GM21529 (cell line): ENCODE measurements around the gene CEACAM18.
"Not testable (repeated sequence)": the region's sequence is repeated elsewhere in the genome, so short reads cannot be mapped to it uniquely, and the experiment has no call there.

Experiments used
- ATAC-seq: cut with Tn5 transposase; IDR thresholded peaks from one replicate; pipeline ENCODE4 v1.9.1; 2021; ENCODE audit not compliant: unreplicated experiment

CEACAM18 gene

DNA sequence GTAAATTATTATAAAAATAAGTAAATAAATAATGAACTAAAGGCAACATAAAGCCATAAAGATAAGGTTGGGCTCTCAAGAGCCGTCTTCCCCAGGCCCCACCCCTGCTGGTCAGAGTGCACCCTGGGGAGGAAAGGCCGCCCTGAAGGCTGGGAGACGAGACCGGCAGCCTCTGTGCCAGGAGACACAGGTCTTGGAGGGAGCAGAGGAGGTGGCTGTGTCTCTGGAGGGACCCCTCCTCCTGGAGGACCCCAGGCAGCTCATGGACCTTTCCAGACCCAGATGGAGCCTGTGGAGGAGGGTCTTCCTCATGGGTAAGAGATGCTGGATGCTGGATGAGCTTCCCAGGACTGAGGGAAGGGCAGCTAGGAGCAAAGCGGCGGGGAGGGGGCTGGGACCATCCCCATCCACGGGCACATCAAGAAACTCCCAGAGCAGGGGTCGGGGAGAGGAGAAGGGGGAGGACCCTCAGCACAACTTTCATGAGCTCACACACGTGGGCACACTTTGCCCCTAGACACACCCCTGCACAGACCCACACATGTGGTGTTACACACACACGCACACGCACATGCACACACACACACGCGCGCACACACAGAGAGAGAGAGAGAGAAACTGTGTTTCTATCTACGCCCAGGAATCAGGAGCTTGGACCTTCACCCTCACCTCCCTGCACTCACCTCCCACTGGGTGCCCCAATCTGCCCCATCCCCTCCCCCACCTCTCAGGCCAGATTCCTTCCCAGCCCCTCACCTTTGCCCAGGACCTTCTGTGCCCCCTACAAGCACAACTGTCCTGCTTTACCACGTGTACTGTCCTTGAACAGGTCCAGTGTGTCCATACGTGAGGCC, at the start of gene CEACAM18:
Gene CEACAM18 (plus strand): TSS at position 159 of the 854 bp plus-strand sequence.
- no peak for ATAC-seq

- no peak for ATAC-seq
These were observed 48.1 kb upstream of the CEACAM18 start for GRCh38 chr19:51430221-51430620.

- no peak for ATAC-seq
These were observed 47.2 kb upstream of the CEACAM18 start for GRCh38 chr19:51431124-51431523.

DNA sequence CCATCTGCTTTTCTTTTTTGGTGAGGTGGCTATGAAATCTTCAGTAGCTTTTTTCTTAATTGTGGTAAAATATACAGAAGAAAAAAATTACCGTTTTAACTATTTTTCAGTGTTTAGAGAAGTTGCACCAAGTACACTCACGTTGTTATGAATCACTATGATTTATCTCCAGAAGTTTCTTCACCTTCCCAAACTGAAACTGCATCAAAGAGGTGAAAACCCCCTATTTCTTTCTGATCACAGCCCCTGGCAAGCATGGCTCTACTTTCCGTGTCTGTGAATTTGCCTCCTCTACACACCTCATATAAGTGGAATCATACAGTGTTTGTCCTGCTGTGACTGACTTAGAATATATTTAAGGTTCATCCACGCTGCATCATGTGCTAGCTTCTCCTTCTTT, 45.3 kb upstream of the CEACAM18 start:
- ATAC-seq = no peak

- no peak for ATAC-seq
These were observed 43.9 kb upstream of the CEACAM18 start for GRCh38 chr19:51434456-51434855.

DNA sequence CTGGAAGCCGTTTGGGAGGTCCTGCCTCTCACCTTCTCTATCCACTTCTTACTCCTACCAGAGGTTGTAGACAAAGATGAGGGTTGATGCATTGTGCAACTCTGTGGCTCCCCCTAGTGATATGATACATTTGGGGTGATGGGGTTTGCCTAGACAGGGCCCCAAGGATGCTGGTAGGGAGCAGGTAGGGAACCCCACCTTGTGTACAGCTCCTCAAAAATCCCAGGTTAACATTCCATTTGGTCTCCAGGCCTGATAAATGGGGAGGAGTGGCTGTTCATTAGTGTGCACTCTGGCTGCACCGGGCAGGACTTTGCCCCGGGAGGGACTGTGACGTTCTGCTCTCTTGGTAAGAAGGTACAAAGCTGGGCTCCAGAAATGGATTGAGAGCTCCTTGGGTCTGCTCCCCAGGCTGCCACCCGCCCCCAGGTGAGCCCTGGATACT, 39.3 kb upstream of the CEACAM18 start:
- no peak for ATAC-seq

DNA sequence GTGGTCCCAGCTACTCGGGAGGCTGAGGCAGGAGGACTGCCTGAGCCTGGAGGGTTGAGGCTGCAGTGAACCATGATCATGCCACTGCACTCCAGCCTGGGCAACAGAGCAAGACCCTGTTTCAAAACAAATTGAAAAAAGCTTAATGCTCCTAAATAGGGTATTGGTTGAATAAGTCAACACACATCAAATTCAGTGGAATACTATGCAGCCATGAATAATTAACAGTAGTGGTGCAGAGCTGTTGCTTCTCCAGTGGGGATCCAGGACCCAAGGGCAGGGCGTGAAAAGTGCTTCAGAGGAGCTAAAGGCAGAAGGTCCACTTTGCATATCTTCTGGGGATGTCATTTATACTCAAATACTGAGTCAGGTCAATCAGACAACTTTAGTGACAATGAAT, 38.3 kb upstream of the CEACAM18 start:
- no peak for ATAC-seq

DNA sequence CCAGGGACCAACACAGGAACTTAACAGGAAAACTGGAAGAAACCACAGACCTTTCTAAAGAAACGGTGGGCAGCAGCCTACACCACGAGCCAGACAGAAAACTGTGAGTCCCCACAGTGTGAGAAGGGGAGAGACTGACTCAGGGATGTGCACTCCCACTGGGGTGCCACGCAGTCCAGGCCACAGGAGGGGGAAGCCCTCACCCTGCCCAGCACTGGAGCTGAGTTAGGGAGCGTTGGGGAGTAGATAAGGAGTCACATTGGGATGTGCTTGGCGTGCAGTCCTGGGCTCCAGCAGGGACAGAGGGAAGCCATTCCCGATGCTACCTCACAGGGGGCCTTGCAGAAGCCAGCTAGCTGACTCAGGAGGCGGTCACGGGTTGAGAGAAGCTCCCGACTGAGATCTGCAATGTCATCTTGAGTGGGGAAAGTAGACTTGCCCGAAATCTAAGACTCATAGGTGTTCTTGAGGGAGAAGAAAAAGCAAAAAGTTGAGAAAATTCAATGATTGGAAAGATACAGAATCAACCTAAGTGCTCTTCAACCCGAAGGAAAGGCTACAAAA, 37.4 kb upstream of the CEACAM18 start:
- ATAC-seq = no peak

- ATAC-seq = peak; percentile 91
These were observed 36.6 kb upstream of the CEACAM18 start for GRCh38 chr19:51441410-51442390.

GRCh38 chr19:51447510-51447909, 30.8 kb upstream of the CEACAM18 start:
- ATAC-seq = not testable (repeated sequence)

GRCh38 chr19:51448011-51448410, 30.3 kb upstream of the CEACAM18 start:
- ATAC-seq = no peak

DNA sequence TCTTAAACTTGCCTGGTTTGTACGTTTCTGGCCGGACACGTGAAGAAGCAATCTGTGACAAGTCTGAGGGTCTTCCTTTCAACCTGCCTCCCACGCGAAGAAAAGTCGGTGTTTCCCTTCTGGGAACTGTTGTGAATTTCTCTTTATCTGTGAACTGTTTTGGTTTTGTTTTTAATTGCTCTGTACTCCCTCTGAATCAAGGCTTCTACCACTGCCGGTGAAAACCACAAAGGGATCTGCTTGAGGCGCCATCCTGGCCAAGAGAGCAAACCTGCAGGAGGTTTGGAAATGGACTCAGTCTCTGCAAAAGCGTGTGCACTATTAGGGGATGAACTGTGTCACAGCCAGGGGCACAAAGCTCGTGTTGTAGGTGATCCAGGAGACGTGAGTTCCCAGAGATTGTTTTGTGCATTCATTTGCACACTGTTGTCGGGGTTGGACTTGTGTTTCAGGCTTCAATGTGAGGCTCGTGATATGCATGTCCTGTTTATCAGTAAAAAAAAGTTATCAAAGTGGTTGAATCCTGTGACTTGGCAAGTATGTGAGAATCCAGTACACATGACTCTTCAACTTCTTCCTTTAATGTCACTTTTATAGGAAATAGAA, 29.8 kb upstream of the CEACAM18 start:
- no peak for ATAC-seq

DNA sequence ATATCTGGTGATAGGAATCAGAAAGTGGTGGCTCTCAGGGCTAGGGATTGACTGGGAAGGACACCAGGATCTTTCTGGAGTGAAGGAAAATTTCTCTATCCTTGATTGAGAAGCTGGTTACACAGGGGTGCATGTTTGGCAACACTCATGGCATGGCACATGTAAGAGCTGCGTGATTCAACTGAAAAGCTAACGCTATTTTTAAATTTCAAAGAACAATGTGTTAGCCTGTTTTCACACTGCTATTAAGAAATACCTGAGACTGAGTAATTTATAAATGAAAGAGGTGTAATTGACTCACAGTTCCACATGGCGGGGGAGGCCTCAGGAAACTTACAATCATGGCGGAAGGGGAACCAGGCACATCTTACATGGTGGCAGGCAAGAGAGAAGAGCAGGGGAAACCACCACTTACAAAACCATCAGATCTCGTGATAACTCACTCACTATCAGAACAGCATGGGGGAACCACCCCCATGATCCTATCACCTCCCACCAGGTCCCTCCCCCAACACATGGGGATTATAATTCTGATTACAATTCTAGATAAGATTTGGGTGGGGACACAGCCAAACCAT, 27.5 kb upstream of the CEACAM18 start:
- no peak for ATAC-seq

- ATAC-seq = no peak
These were observed 21.6 kb upstream of the CEACAM18 start for GRCh38 chr19:51456541-51457290.

DNA sequence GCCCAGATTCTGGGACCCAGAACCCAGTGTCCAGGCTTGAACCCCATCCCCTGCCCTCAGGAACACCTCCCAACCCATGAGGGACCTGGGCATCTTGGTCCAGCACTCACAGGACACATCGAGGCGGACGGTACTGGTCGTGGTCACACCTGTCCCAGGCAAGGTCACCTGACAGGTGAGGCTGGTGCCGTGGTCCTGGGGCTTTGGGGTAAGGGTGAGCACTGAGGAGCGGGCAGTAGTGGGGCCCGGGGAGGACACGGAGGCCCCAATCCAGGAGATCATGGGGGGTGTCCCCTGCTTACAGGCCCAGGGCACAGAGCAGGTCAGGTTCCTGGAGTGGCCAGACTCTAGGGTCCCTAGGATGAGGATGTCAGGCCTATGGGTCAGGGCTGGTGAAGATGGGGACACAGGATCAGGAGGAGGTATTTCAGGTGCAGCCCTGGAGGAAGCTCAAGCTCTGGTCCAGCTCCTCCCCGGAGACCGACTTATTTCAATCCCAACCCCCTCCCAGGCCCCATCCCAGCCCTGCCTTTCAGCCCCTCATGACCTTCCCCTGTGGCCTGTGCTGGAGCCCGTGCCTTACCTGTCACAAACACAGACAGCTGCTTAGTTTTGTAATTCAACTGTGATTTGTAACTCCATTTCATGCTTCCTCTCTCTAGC, 20.9 kb upstream of the CEACAM18 start:
- no peak for ATAC-seq

DNA sequence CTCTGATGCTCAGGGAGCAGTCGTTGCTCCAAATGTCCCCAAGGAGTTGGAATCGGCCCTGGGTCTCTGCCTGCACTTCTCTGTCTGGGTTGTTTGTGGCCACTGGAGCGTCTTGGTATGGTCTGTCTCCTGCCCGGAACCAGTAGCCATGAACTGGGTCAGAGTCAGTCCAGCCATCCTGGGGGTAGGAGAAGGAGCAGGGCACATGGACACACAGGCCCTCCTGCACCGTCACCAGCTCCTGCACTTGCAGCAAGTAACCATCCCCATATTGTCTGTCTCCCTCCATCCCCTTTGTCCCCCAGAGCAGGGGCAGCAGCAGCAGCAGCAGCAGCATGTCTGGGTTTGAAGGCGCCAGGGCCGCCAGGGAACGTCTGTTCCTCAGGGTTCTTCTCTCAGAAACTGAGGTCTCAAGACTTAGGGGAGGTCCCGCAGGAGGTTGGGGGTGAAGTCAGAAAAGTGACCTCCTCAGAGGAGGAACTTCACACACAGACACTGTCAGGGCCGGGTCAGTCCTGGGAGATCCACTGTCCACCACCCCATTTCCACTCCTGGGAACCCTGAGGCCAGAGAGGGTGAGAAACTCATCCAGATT, 20.2 kb upstream of the CEACAM18 start, which contains the start of gene SIGLEC8:
Gene SIGLEC8 (minus strand): TSS at position 404 of the 595 bp plus-strand sequence. CDS start 67 bp downstream, at position 337.
- no peak for ATAC-seq

GRCh38 chr19:51458899-51459505, 19.3 kb upstream of the CEACAM18 start:
- ATAC-seq = no peak
